ENCODE measurements around the gene SNAPC1. TPM values are rescaled to one million over a fixed set of nuclear protein-coding genes. Genes with fewer than 3 reads are reported as not detected.

Gene SNAPC1
- total and polyA plus RNA-seq, 9 of the 15 experiments (the other 6 are each of a cell fraction or from before 2014, with no cell fraction given), result 3.7 to 9.0 (median 7.9) TPM

GRCh38 chr14:61750708-61751474 lies 11.3 kb upstream of the SNAPC1 start:
- CTCF ChIA-PET (ENCODE audit: low intra/inter-chr PET ratio), result no interaction called here
- peak overlapping the region; percentile 67 for H3K4me2 ChIP-seq (ENCODE audit: insufficient read depth, low read length)
- peak overlapping the region; percentile 68 to 94 for H3K9ac ChIP-seq (ENCODE audit: insufficient read depth in 1 of 2, low read depth in 2 of 2, low read length in 2 of 2)
- in situ Hi-C loops (cut with MboI), result no loop called here
- peaks cover 23% of the 10 kb centered on the region; the same call in 2 of the 3 replicates for H3K36me3 ChIP-seq (ENCODE audit: control insufficient read depth, insufficient read depth, low read length)
- H3K27me3 ChIP-seq (ENCODE audit: control insufficient read depth in 2 of 2, insufficient read depth in 2 of 2, low read length in 2 of 2), result no peaks in the 10 kb centered on the region
- POLR2A ChIA-PET, result interaction anchor here (0.6 to 3.4 kb wide), 5 partner anchors 9 to 268 kb away, joined by 3 to 23 read pairs (median 3); partner anchors contain the start of gene SNAPC1
- DNase-seq (ENCODE audit: extremely low read depth in 1 of 4, low spot score in 3 of 4), result peak; percentile 76 to 88 (median 82)
- intact Hi-C loops (cut with micrococcal nuclease), result loop anchor here (5.0 kb wide), 2 partner anchors 54 to 274 kb away; partner anchors contain the start of gene HIF1A
- H3K9me3 ChIP-seq (replicated peaks; ENCODE audit: control insufficient read depth, insufficient read depth, low read depth, low read length), result no peaks in the 10 kb centered on the region
- peak; percentile 90 for FAIRE-seq
- H3K79me2 ChIP-seq (ENCODE audit: control insufficient read depth, insufficient read depth, low read length), result peaks cover 50% of the 10 kb centered on the region
- no peaks in the 10 kb centered on the region for H4K20me1 ChIP-seq (replicated peaks; ENCODE audit: control insufficient read depth, insufficient read depth, low read length)
- peak overlapping the region; percentile 60 for H3K27ac ChIP-seq (ENCODE audit: extremely low read depth, low read depth, low read length)
- H3K4me3 ChIP-seq, result peak overlapping the region; percentile 65
- no peaks in the 10 kb centered on the region for H3K9me1 ChIP-seq (ENCODE audit: control insufficient read depth, insufficient read depth, low read length)
- H3K4me1 ChIP-seq (replicated peaks in 1 of 2; ENCODE audit: control insufficient read depth in 2 of 2, insufficient read depth in 2 of 2, low read length in 2 of 2), result peaks cover 5 to 13% of the 10 kb centered on the region in 2 experiments; a peak in 3 of 5 replicates
- ATAC-seq, result peak; percentile 96
- WGBS (ENCODE audit: insufficient coverage, low coverage, missing lambda C conversion rate), result 0% methylated on average over 40 of the region's 54 CpGs
- BruUV-seq (replicated peaks), result no TSS peak
- peak overlapping the region; percentile 71 for H2AFZ ChIP-seq (ENCODE audit: low read depth, low read length)
- TF ChIP-seq ZNF280B (CRISPR knock-in tag; IDR thresholded peaks at IDR 0.05) (no peak), SREBF1 (IDR thresholded peaks at IDR 0.05; ENCODE audit: borderline replicate concordance, low read depth, low read length) (no peak), BRF2 (IDR thresholded peaks at IDR 0.05; ENCODE audit: borderline replicate concordance, insufficient read depth, insufficient read length) (no peak), ZNF707 (CRISPR knock-in tag; conservative IDR thresholded peaks at IDR 0.05) (no peak), ZC3H11A (IDR thresholded peaks at IDR 0.05; ENCODE audit: low read depth, low read length) (no peak), PURB (CRISPR knock-in tag; IDR thresholded peaks at IDR 0.05; ENCODE audit: low read depth) (no peak), BCL6 (CRISPR knock-in tag; IDR thresholded peaks at IDR 0.05) (no peak), RAD21 (CRISPR knock-in tag; conservative IDR thresholded peaks at IDR 0.05 in 1 of 2, IDR thresholded peaks at IDR 0.05 in 1 of 2) (no peak), ZSCAN32 (CRISPR knock-in tag; IDR thresholded peaks at IDR 0.05) (no peak), ASH1L (IDR thresholded peaks at IDR 0.05; ENCODE audit: borderline replicate concordance, low read depth, partially characterized antibody) (no peak), HNRNPL (IDR thresholded peaks at IDR 0.05; ENCODE audit: low read depth, low read length) (no peak), GABPB1 (CRISPR knock-in tag; IDR thresholded peaks at IDR 0.05) (no peak), CBX2 (IDR thresholded peaks at IDR 0.05; ENCODE audit: insufficient read depth, low read length, poor library complexity, severe bottlenecking) (no peak), CTBP1 (IDR thresholded peaks at IDR 0.05; ENCODE audit: borderline replicate concordance) (peak; percentile 92; the same call in 1 of the 2 replicates), PRPF4 (IDR thresholded peaks at IDR 0.05; ENCODE audit: insufficient read depth, low read depth, low read length, poor library complexity, severe bottlenecking) (no peak), YY1 (IDR thresholded peaks at IDR 0.05; ENCODE audit: borderline replicate concordance in 1 of 3, control insufficient read depth in 1 of 3, extremely low read depth in 1 of 3, insufficient read depth in 3 of 3, insufficient read length in 1 of 3, insufficient replicate concordance in 2 of 3, low read depth in 1 of 3, low read length in 2 of 3) (peak in 1 of 3 experiments; percentile 31), TSC22D4 (tag; IDR thresholded peaks at IDR 0.05) (no peak), HDAC3 (IDR thresholded peaks at IDR 0.05; ENCODE audit: borderline replicate concordance, partially characterized antibody) (no peak)

Measured in K562 (cell line).